AG20443 (cell line): ENCODE measurements around the gene KPNA3.
"Not testable (repeated sequence)": the region's sequence is repeated elsewhere in the genome, so short reads cannot be mapped to it uniquely, and the experiment has no call there.

Experiments used
- DNase-seq: peaks from one replicate; pipeline ENCODE4 v3.0.0; 2012; ENCODE audit warnings: low spot score, mixed read lengths

The KPNA3 gene

GRCh38 chr13:49749848-49750247, 42.6 kb downstream of the KPNA3 start:
- no peak for DNase-seq

GRCh38 chr13:49746111-49746510, 46.4 kb downstream of the KPNA3 start:
- no peak for DNase-seq

GRCh38 chr13:49740870-49741269, 51.6 kb downstream of the KPNA3 start:
- DNase-seq: no peak

- DNase-seq: no peak
Observed at GRCh38 chr13:49739498-49740187, 52.8 kb downstream of the KPNA3 start.

GRCh38 chr13:49733181-49733951, 59.1 kb downstream of the KPNA3 start:
- DNase-seq: peak; percentile 9

- peak; percentile 14 for DNase-seq
Observed at GRCh38 chr13:49731766-49732165, 60.7 kb downstream of the KPNA3 start.

- DNase-seq: no peak
Observed at GRCh38 chr13:49716615-49717014, 75.9 kb downstream of the KPNA3 start.

- no peak for DNase-seq
Observed at GRCh38 chr13:49714757-49715156, 77.7 kb downstream of the KPNA3 start.

GRCh38 chr13:49711218-49711863, 81.1 kb downstream of the KPNA3 start:
- no peak for DNase-seq

GRCh38 chr13:49704264-49704663, 88.2 kb downstream of the KPNA3 start:
- DNase-seq: not testable (repeated sequence)

GRCh38 chr13:49701491-49701890, 91.0 kb downstream of the KPNA3 start:
- DNase-seq: no peak

GRCh38 chr13:49697468-49697867, 95.0 kb downstream of the KPNA3 start:
- DNase-seq: no peak

GRCh38 chr13:49694446-49694845, 98.0 kb downstream of the KPNA3 start:
- DNase-seq: no peak

GRCh38 chr13:49693877-49694276, 98.6 kb downstream of the KPNA3 start:
- no peak for DNase-seq

GRCh38 chr13:49693191-49693733, 99.2 kb downstream of the KPNA3 start:
- no peak for DNase-seq

GRCh38 chr13:49690995-49691784, 101.3 kb downstream of the KPNA3 start, which contains the start of gene EBPL:
Gene EBPL, minus strand, starts transcription at chr13:49691486. Its CDS starts 62 bp downstream, at chr13:49691424.
- peak; percentile 98 for DNase-seq

- DNase-seq: peak; percentile 36
Observed at GRCh38 chr13:49690133-49690994, 102.1 kb downstream of the KPNA3 start.

- DNase-seq: no peak
Observed at GRCh38 chr13:49683489-49683888, 109.0 kb downstream of the KPNA3 start.

GRCh38 chr13:49681842-49682435, 110.5 kb downstream of the KPNA3 start:
- DNase-seq: peak; percentile 39

GRCh38 chr13:49679246-49679645, 113.2 kb downstream of the KPNA3 start:
- no peak for DNase-seq
